ENCODE data around the gene LONP2.
"Not testable (repeated sequence)": the region's sequence is repeated elsewhere in the genome, so short reads cannot be mapped to it uniquely, and the experiment has no call there.

LONP2 gene

GRCh38 chr16:48240147-48240546 is 4.0 kb upstream of the LONP2 start:
- DNase-seq, result not testable (repeated sequence)

GRCh38 chr16:48244863-48245195 is 729 bp downstream of the LONP2 start:
- DNase-seq, result no peak

GRCh38 chr16:48246066-48246465 is 2.0 kb downstream of the LONP2 start:
- DNase-seq, result no peak

- no peak for DNase-seq
Observed at GRCh38 chr16:48247311-48247710, 3.2 kb downstream of the LONP2 start, which contains the start of gene ABCC11. ABCC11 (minus strand) TSS chr16:48247539; CDS start chr16:48231921, 15,618 bp downstream.

- DNase-seq, result no peak
Observed at GRCh38 chr16:48250520-48251278, 6.6 kb downstream of the LONP2 start.

GRCh38 chr16:48252013-48252412 is 7.9 kb downstream of the LONP2 start:
- DNase-seq, result no peak

- no peak for DNase-seq
Observed at GRCh38 chr16:48256579-48257177, 12.6 kb downstream of the LONP2 start.

- DNase-seq, result no peak
Observed at GRCh38 chr16:48261569-48261968, 17.5 kb downstream of the LONP2 start.

- DNase-seq, result no peak
Observed at GRCh38 chr16:48262631-48263030, 18.5 kb downstream of the LONP2 start.

- no peak for DNase-seq
Observed at GRCh38 chr16:48269011-48269410, 24.9 kb downstream of the LONP2 start.

GRCh38 chr16:48271728-48272127 is 27.6 kb downstream of the LONP2 start:
- peak; percentile 19 for DNase-seq

- no peak for DNase-seq
Observed at GRCh38 chr16:48272837-48273421, 28.8 kb downstream of the LONP2 start.

GRCh38 chr16:48274476-48274875 is 30.4 kb downstream of the LONP2 start:
- DNase-seq, result no peak

GRCh38 chr16:48276102-48276501 is 32.0 kb downstream of the LONP2 start:
- peak; percentile 2 for DNase-seq

GRCh38 chr16:48277158-48277557 is 33.1 kb downstream of the LONP2 start:
- DNase-seq, result peak; percentile 8

GRCh38 chr16:48279199-48279598 is 35.1 kb downstream of the LONP2 start:
- DNase-seq, result no peak

- no peak for DNase-seq
Observed at GRCh38 chr16:48280546-48280945, 36.4 kb downstream of the LONP2 start.

GRCh38 chr16:48282636-48283263 is 38.6 kb downstream of the LONP2 start:
- no peak for DNase-seq

- DNase-seq, result no peak
Observed at GRCh38 chr16:48284772-48285409, 40.8 kb downstream of the LONP2 start.

- no peak for DNase-seq
Observed at GRCh38 chr16:48287239-48287638, 43.1 kb downstream of the LONP2 start.

- peak; percentile 35 for DNase-seq
Observed at GRCh38 chr16:48291303-48291702, 47.2 kb downstream of the LONP2 start.

GRCh38 chr16:48291754-48292153 is 47.7 kb downstream of the LONP2 start:
- no peak for DNase-seq

- DNase-seq, result no peak
Observed at GRCh38 chr16:48292452-48292851, 48.4 kb downstream of the LONP2 start.

All from fibroblast of skin of right biceps (primary cell).